ENCODE data around the gene PLA2G10. TPM values are rescaled to one million over a fixed set of nuclear protein-coding genes. Genes with fewer than 3 reads are reported as not detected.
A peak's percentile ranks its signal among the peaks of the same experiment; 100 is the strongest.
"Not testable (repeated sequence)": the region's sequence is repeated elsewhere in the genome, so short reads cannot be mapped to it uniquely, and the experiment has no call there.

Gene PLA2G10, protein sequence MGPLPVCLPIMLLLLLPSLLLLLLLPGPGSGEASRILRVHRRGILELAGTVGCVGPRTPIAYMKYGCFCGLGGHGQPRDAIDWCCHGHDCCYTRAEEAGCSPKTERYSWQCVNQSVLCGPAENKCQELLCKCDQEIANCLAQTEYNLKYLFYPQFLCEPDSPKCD
- total RNA-seq, result not detected in 2 replicates
- polyA plus RNA-seq (2012), result not detected

DNA sequence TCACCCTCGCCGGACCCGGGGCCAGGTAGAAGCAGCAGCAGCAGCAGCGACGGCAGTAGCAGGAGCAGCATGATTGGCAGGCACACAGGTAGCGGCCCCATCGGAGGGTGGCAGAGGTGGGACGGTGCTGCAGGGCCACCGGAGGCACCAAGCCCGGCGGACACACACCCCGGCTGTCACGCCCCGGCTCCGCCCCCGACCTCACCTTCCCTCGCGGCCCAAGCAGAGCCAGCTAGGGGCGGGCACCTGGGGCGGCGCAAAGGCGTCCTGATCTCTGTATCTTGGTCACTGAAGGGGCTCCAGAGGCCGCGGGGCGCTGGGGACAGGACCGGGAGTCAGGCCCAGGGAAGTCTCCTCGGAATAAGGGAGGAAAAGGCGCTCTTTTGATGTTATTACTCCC, at the start of gene PLA2G10:
Gene PLA2G10, minus strand, starts transcription at position 180 of the 400 bp plus-strand sequence. Its CDS starts 79 bp downstream, at position 101.
- not testable (repeated sequence) for DNase-seq (ENCODE audit: low read depth)

DNA sequence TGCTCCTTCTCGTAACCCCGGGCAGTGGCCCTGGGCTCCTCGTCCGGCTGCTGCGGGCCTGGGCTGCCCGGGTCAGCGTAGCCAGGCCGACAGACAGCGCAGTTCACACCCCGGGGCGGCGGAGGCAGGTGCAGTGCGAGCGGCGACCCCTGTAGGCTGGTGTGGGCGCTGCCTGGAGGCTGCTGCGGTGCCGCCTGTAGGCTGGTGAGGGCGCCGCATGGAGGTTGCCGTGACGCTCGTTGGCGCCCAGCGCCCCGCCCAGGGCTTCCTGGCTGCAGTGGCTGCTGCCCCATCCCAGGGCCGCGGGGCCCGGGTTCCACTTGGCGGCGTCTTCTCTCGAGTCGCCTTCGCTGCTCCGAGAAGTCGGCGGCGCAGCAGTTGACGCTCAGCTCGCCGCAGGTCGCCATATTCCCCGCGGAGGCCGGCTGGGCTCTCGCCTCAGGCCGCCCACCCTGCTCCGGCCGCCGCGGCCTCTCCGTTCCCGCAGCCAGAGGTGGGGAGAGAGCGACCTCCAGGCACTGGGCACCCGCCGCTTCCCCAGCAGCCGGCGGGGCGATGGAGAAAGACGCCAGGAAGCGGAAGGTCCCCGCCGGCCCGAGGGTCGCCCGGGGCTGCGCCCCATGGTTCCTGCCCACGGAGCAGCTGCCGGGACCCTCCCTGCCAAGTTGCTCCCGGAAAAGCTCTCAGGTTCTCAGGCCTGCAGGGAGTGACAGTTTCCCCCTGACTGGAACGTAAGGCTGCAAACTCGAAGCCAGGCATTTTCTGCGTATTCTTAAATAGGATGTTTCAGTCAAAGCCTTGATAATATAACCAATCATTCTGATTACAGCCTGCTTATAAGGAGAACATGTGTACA, 48.4 kb upstream of the PLA2G10 start, which contains the start of gene NPIPA2:
Gene NPIPA2, plus strand, starts transcription at position 261 of the 856 bp plus-strand sequence. CDS start 5,533 bp downstream, outside the sequence.
- DNase-seq (ENCODE audit: low read depth), result not testable (repeated sequence)

DNA sequence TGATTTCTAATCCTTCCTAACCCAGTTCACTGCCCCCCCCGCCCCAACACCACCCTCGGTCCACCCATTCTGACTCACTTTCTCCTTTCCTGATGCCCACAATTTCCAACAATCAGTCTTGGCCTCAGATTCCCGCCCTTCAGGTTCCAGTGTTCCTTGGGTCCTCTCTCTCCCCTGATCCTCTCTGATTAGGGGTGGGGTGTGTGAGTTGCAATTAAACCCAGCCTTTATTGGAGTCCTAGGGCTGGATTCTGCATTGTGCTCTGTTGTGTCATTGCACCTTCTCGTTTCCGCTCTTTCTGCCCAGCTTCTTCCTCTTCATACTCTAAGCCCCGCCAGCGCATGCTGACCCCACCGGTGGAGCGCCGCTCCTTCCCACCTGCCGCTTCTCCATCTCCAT, 47.7 kb upstream of the PLA2G10 start:
- DNase-seq (ENCODE audit: low read depth), result not testable (repeated sequence)

DNA sequence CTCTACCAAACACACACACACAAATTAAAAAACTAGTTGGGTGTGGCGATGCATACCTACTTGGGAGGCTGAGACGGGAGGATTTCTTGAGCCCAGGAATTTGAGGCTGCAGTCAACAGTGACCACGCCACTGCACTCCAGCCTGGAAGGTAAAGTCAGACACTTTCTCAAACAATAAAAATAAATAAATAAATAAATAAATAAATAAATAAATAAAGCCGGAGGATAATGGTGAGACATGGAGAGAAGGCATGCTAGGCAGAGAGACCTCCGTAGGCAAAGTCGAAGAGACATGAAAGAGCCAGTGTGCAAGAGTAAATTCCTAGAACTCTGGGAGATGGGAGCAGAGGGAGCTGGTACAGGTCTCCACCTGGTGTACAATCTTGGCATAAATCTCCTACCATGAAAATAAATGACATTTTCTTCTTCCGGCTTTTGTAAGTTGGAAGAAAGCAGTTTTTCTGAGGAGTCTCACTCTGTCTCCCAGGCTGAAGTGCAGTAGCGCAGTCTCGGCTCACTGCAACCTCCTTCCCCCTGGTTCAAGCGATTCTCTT, 46.8 kb upstream of the PLA2G10 start:
- not testable (repeated sequence) for DNase-seq (ENCODE audit: low read depth)

DNA sequence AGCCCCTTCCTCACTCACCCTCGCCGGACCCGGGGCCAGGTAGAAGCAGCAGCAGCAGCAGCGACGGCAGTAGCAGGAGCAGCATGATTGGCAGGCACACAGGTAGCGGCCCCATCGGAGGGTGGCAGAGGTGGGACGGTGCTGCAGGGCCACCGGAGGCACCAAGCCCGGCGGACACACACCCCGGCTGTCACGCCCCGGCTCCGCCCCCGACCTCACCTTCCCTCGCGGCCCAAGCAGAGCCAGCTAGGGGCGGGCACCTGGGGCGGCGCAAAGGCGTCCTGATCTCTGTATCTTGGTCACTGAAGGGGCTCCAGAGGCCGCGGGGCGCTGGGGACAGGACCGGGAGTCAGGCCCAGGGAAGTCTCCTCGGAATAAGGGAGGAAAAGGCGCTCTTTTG, 39.1 kb upstream of the PLA2G10 start:
- DNase-seq (ENCODE audit: low read depth), result not testable (repeated sequence)

DNA sequence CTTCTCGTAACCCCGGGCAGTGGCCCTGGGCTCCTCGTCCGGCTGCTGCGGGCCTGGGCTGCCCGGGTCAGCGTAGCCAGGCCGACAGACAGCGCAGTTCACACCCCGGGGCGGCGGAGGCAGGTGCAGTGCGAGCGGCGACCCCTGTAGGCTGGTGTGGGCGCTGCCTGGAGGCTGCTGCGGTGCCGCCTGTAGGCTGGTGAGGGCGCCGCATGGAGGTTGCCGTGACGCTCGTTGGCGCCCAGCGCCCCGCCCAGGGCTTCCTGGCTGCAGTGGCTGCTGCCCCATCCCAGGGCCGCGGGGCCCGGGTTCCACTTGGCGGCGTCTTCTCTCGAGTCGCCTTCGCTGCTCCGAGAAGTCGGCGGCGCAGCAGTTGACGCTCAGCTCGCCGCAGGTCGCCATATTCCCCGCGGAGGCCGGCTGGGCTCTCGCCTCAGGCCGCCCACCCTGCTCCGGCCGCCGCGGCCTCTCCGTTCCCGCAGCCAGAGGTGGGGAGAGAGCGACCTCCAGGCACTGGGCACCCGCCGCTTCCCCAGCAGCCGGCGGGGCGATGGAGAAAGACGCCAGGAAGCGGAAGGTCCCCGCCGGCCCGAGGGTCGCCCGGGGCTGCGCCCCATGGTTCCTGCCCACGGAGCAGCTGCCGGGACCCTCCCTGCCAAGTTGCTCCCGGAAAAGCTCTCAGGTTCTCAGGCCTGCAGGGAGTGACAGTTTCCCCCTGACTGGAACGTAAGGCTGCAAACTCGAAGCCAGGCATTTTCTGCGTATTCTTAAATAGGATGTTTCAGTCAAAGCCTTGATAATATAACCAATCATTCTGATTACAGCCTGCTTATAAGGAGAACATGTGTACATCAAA, 9.3 kb upstream of the PLA2G10 start, which contains the start of gene NPIPA3:
Gene NPIPA3, plus strand, starts transcription at position 256 of the 856 bp plus-strand sequence. CDS start 5,533 bp downstream, outside the sequence.
- DNase-seq (ENCODE audit: low read depth), result not testable (repeated sequence)

DNA sequence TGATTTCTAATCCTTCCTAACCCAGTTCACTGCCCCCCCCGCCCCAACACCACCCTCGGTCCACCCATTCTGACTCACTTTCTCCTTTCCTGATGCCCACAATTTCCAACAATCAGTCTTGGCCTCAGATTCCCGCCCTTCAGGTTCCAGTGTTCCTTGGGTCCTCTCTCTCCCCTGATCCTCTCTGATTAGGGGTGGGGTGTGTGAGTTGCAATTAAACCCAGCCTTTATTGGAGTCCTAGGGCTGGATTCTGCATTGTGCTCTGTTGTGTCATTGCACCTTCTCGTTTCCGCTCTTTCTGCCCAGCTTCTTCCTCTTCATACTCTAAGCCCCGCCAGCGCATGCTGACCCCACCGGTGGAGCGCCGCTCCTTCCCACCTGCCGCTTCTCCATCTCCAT, 8.6 kb upstream of the PLA2G10 start:
- DNase-seq (ENCODE audit: low read depth), result not testable (repeated sequence)

DNA sequence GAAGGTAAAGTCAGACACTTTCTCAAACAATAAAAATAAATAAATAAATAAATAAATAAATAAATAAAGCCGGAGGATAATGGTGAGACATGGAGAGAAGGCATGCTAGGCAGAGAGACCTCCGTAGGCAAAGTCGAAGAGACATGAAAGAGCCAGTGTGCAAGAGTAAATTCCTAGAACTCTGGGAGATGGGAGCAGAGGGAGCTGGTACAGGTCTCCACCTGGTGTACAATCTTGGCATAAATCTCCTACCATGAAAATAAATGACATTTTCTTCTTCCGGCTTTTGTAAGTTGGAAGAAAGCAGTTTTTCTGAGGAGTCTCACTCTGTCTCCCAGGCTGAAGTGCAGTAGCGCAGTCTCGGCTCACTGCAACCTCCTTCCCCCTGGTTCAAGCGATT, 7.8 kb upstream of the PLA2G10 start:
- not testable (repeated sequence) for DNase-seq (ENCODE audit: low read depth)

DNA sequence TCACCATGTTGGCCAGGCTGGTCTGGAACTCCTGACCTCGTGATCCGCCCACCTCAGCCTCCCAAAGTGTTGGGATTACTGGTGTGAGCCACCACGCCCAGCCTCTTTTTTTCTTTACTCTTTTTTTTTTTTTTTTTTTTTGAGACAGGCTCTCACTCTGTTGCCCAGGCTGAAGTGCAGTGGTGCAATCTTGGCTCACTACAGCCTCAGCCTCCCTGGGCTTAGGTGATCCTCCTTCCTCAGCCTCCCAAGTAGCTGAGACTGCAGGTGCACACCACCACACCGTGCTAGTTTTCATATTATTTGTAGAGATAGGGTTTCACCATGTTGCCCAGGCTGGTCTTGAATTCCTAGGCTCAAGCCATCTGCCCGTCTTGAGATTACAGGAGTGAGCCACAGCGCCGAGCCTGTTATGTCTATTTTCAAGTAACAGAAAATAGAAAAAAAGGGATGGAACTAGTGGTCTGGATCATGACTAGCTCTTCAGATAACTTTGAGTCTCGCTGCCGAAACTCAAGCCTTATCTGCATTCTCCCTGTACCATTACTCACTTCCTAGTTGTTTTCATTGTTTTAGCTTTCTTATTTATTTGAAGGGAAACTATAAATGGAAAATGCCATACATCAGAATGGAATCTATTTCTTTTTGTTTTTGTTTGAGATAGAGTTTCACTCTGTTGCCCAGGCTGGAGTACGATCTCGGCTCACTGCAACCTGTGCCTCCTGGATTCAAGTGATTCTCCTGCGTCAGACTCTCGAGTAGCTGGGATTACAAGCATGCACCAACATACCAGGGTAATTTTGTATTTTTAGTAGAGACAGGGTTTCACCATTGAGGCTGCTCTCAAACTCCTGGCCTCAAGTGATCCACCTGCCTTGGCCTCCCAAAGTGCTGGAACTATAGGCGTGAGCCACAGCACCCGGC, 8.0 kb downstream of the PLA2G10 start:
- not testable (repeated sequence) for DNase-seq (ENCODE audit: low read depth)

DNA sequence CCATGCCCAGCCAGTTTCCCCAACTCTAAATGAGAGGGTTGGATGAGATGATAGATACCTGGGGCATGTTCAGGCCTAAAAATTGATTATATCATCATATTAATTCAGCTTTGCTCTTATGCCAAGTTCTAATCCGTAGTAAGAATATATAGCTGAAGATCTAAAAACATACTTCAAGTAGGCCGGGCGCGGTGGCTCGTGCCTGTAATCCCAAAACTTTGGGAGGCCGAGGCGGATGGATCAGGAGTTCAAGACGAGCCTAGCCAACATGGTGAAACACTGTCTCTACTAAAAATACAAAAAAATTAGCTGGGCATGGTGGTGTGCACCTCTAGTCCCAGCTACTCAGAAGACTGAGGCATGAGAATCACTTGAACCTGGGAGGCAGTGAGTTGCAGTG, 12.0 kb downstream of the PLA2G10 start:
- DNase-seq (ENCODE audit: low read depth), result no peak

DNA sequence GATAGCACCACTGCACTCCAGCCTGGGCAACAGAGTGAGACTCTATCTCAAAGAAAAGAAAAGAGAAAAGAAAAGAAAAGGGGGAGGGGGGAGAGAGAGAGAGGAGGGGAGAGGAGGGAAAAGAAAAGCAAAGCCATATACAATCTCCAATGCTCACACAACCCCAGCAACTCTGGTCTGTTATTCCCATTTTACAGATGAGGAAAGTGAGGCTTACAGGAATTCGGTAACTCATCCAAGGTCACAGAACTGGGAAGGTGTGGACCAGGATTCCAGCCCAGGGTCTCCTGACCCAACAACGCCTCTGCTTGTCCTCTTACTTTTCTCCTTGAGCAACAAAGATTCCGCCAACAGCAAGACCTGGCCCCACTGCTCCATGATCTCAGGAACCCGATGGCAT, 13.0 kb downstream of the PLA2G10 start:
- DNase-seq (ENCODE audit: low read depth), result no peak

DNA sequence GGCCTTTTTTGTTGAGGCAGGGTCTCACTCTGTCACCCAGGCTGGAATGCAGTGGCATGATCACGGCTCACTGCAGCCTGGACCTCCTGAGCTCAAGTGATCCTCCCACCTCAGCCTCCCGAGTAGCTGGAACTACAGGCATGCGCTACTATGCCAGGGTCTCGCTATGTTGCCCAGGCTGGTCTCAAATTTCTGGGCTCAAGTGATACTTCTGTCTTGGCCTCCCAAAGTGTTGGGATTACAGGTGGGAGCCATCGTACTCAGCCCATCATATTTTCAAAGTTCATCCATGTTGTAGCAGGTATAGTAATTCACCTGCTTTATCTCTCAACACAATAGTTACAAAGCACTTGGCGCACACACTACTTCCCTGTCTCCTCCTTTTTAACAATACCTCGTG, 13.7 kb downstream of the PLA2G10 start:
- not testable (repeated sequence) for DNase-seq (ENCODE audit: low read depth)

DNA sequence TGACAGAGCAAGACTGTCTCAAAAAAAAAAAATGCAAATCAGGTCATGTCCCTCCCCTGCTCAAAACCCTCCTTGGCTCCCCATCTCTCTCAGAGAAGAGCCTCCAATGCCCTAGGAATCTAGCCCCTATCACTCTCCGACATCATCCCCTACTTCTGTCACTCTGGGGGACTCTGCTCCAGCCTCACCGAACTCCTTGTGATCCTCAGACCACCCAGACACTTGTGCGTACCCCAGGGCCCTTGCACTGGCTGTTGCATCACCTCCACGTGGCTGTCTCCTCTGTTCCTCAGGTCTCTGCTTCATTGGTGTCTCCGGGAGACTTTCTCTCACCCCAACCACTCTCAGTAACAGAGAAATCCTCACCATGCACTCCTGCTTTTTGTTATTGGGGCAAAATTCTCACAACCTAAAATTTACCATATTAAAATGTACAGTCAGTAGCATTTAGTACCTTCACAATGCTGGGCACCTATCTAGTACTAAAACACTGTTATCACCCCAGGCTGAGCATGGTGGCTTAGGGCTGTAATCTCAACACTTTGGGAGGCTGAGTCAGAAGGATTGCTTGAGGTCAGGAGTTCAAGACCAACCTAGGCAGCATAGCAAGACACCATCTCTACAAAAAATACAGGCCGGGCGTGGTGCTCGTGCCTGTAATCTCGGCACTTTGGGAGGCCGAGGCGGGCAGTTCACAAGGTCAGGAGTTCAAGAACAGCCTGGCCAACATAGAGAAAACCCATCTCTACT, 15.2 kb downstream of the PLA2G10 start:
- no peak for DNase-seq (ENCODE audit: low read depth)

DNA sequence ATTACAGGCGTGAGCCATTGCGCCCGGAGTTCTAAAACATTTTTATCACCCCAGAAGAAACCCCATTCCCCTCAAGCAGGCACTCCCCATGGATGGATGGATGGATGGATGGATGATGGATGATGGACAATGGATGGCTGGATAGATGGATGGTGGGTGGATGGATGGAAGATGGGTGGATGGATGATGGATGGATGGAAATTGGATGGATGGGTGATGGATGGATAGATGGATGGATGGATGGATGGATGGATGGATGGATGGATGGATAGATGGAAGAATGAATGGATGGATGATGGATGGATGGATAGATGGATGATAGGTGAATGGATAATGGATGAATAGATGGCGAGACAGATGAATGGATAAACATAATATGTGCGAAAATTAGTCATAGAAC, 16.5 kb downstream of the PLA2G10 start:
- DNase-seq (ENCODE audit: low read depth), result no peak

DNA sequence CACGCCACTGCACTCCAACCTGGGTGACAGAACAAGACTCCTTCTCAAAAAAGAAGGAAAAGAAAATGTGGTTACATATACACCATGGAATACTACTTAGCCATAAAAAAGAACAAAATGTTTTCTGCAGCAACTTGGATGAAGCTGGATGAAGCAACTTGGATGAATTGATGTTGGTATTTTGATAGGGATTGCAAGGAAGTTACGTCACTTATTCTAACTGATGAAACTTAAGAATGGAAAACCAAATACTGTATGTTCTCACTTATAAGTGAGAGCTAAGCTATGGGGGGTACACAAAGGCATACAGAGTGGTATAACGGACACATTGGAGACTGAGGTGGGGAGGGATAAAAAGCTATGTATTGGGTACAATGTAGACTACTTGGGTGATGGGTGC, 17.5 kb downstream of the PLA2G10 start:
- no peak for DNase-seq (ENCODE audit: low read depth)

DNA sequence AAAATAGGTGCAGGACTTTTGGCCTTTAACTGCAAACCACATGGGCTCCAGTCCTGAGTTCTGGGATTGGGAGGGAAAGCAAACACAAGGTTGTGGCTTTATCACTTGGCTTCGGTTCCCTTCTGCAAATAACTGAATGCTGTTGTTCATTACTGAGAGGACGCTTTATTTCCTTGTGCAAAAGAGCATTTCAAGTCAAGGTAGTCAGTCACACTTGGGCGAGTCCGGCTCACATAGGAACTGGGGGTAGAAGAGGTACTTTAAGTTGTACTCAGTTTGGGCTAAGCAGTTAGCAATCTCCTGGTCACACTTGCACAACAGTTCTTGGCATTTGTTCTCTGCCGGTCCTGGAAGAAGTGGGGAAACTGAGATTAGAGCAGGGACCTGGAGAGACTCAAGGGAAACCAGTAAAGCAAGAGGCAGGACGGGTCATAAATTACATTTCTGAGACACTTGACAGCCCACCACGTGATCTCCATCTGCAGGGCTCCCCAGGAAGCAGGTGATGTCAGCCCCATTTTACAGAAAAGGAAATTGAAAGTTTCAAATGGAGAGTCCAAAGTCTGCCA, 21.6 kb downstream of the PLA2G10 start:
- no peak for DNase-seq (ENCODE audit: low read depth)

DNA sequence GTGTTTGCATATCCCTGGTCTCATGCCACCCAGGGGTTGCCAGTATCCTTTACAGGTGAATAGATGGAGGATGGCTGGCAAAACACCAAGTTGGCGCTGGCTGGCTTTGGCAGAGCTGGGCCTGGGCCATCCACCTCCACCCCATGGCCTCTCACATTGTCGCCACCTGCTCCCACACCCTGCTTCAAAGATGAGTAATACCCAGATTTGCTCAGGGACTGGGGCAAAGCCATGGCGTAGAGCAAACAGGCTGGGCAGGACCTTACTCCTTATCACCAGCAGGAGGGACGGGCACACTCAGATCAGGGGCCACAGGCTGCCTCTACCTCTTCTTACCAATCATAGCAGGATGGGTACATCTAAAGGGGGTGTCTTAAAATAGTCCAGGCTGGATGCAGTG, 24.3 kb downstream of the PLA2G10 start:
- DNase-seq (ENCODE audit: low read depth), result peak; percentile 15

DNA sequence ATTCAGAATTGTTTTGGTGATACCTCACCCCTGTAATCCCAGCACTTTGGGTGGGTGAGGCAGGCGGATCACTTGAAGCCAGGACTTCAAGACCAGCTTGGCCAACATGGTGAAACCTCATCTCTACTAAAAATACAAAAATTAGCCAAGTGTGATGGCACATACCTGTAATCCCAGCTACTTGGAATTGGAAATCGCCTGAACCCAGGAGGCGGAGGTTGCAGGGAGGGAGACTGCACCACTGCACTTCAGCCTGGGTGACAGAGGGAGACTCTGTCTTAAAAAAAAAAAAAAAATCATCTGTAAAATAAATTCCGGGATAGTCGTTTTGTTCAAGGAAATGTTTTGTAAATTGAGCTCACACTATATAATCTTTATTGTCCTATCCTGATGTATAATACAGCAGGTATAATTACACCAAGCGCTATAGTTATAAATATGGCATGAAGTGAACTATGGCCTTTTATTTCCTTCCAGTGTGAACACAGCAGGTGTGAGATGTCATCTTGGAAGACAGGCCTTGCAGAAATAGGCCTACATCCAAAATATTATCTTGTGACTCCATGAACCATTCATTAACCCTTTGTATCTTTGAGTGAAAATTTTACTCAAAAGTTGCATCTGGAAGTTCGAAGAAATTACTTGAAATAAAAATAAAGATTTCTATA, 25.4 kb downstream of the PLA2G10 start:
- no peak for DNase-seq (ENCODE audit: low read depth)
